PC-9 (cell line): ENCODE results near the gene ZNF808. TPM values are rescaled to one million over a fixed set of nuclear protein-coding genes. Genes with fewer than 3 reads are reported as not detected.
A peak's percentile ranks its signal among the peaks of the same experiment; 100 is the strongest.
"Not testable (repeated sequence)": the region's sequence is repeated elsewhere in the genome, so short reads cannot be mapped to it uniquely, and the experiment has no call there.

Experiments used
- BruUV-seq: library from RNA; stranded (reverse); fragments of 400-500 nt; replicated peaks from 2 replicates; lab custom pipeline; 2021; lab: Mats Ljungman, UMichigan
- CTCF ChIA-PET: fragments of 300-600 bp; sonication (Branson Sonifier 250); formaldehyde crosslinking; loops from one replicate; lab custom pipeline; 2022; ENCODE audit warnings: antibody characterized with exemption; lab: Charles Lee
- POLR2A ChIA-PET: fragments of 300-600 bp; sonication (Branson Sonifier 250); formaldehyde crosslinking; loops from one replicate; lab custom pipeline; 2022; ENCODE audit warnings: antibody characterized with exemption; ENCODE audit not compliant: unreplicated experiment; lab: Charles Lee
- DNase-seq, 2 experiments: peaks; one replicate each; pipeline versions ENCODE4 v3.0.0 to v3.0.0-alpha.2; 2015 to 2022; ENCODE audit warnings: mixed read lengths in 1 of 2
- H2AFZ ChIP-seq: fragments of 200-600 bp; sonication (generic); 2 replicates; pipeline ENCODE4 v1.8.1; 2017; ENCODE audit warnings: antibody characterized with exemption
- H3F3A ChIP-seq: fragments of 200-600 bp; sonication (generic); 2 replicates; pipeline ENCODE4 v1.8.1; 2017; ENCODE audit warnings: antibody characterized with exemption, mild to moderate bottlenecking, low read depth; ENCODE audit not compliant: insufficient read depth
- H3K27ac ChIP-seq: fragments of 200-600 bp; sonication (generic); 2 replicates; pipeline ENCODE4 v1.6.1; 2016; ENCODE audit warnings: mixed run types
- H3K27me3 ChIP-seq: fragments of 200-600 bp; sonication (generic); 2 replicates; pipeline ENCODE4 v1.6.1; 2016; ENCODE audit warnings: low read depth, mixed run types; ENCODE audit not compliant: insufficient read depth
- H3K36me3 ChIP-seq: fragments of 200-600 bp; sonication (generic); 2 replicates; pipeline ENCODE4 v1.6.1; 2016; ENCODE audit warnings: low read depth, mixed run types
- H3K4me1 ChIP-seq: fragments of 200-600 bp; sonication (generic); replicated peaks from 2 replicates; pipeline ENCODE4 v1.6.1; 2016; ENCODE audit warnings: mixed run types; ENCODE audit not compliant: insufficient read depth
- H3K4me2 ChIP-seq: fragments of 200-600 bp; sonication (generic); 2 replicates; pipeline ENCODE4 v1.6.1; 2017; ENCODE audit warnings: mixed run types
- H3K4me3 ChIP-seq: fragments of 200-600 bp; sonication (generic); 2 replicates; pipeline ENCODE4 v1.6.1; 2016; ENCODE audit warnings: mixed run types
- H3K79me2 ChIP-seq: fragments of 200-600 bp; sonication (generic); 2 replicates; pipeline ENCODE4 v1.6.1; 2017; ENCODE audit warnings: low read depth, mixed run types
- H3K9me2 ChIP-seq: fragments of 200-600 bp; sonication (generic); 2 replicates; pipeline ENCODE4 v1.8.1; 2017; ENCODE audit warnings: mild to moderate bottlenecking; ENCODE audit not compliant: insufficient read depth
- H3K9me3 ChIP-seq: fragments of 200-600 bp; sonication (generic); 2 replicates; pipeline ENCODE4 v1.8.1; 2016; ENCODE audit warnings: low read depth; ENCODE audit not compliant: insufficient read depth
- H4K20me1 ChIP-seq: fragments of 200-600 bp; sonication (generic); 2 replicates; pipeline ENCODE4 v1.8.1; 2017; ENCODE audit not compliant: insufficient read depth
- EZH2 ChIP-seq: fragments of 200-600 bp; sonication (generic); IDR thresholded peaks from 2 replicates; pipeline ENCODE4 v1.8.0; 2017; ENCODE audit warnings: antibody characterized with exemption, low read depth
- intact Hi-C: fragments of 100-400 bp; cut with micrococcal nuclease; formaldehyde crosslinking; loops from one replicate; pipeline ENCODE4 v1.10.0; 2022; ENCODE audit not compliant: unreplicated experiment
- total RNA-seq: library from RNA; stranded (reverse); gene quantifications from 2 replicates; pipeline ENCODE4 v1.2.3, GENCODE V29; 2021
- TF ChIP-seq, protein P1 (sequence below): fragments of 200-600 bp; sonication (generic); conservative IDR thresholded peaks from 2 replicates; pipeline ENCODE4 v1.6.1; 2017; ENCODE audit warnings: mixed run types, antibody characterized with exemption, mild to moderate bottlenecking, moderate library complexity

The ZNF808 gene
- total RNA-seq, 1 experiment from 2014 or later, result 26.6 TPM

- POLR2A ChIA-PET, result no interaction called here
- CTCF ChIA-PET, result no interaction called here
- Histone ChIP-seq H3K4me3 (peak overlapping the region; percentile 73), H3K9me2 (no peaks in the 10 kb centered on the region), H3K27ac (no peak overlapping the region), H3K27me3 (no peaks in the 10 kb centered on the region), H2AFZ (peak overlapping the region; percentile 95; the same call in 1 of the 2 replicates), H3K4me2 (peak overlapping the region; percentile 89), H3F3A (0 out of 2 replicates have a peak, but pooled peaks cover 4% of the 10 kb centered on the region), H3K79me2 (no peaks in the 10 kb centered on the region), H3K9me3 (peaks cover 57% of the 10 kb centered on the region), H3K36me3 (peaks cover 9% of the 10 kb centered on the region; the same call in 1 of the 2 replicates), H4K20me1 (no peaks in the 10 kb centered on the region), H3K4me1 (no peaks in the 10 kb centered on the region; the same call in 1 of the 2 replicates)
- intact Hi-C loops, result loop anchor here (2.0 to 5.0 kb wide), 2 partner anchors 30 to 913 kb away; partner anchors contain the start of gene ZNF701
- BruUV-seq, result no TSS peak
- no peak for DNase-seq
- TF ChIP-seq, protein P1, sequence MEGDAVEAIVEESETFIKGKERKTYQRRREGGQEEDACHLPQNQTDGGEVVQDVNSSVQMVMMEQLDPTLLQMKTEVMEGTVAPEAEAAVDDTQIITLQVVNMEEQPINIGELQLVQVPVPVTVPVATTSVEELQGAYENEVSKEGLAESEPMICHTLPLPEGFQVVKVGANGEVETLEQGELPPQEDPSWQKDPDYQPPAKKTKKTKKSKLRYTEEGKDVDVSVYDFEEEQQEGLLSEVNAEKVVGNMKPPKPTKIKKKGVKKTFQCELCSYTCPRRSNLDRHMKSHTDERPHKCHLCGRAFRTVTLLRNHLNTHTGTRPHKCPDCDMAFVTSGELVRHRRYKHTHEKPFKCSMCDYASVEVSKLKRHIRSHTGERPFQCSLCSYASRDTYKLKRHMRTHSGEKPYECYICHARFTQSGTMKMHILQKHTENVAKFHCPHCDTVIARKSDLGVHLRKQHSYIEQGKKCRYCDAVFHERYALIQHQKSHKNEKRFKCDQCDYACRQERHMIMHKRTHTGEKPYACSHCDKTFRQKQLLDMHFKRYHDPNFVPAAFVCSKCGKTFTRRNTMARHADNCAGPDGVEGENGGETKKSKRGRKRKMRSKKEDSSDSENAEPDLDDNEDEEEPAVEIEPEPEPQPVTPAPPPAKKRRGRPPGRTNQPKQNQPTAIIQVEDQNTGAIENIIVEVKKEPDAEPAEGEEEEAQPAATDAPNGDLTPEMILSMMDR, result no peak
- TF ChIP-seq EZH2, result no peak
These were observed 73.2 kb downstream of the ZNF808 start for GRCh38 chr19:52600639-52601024.

DNA sequence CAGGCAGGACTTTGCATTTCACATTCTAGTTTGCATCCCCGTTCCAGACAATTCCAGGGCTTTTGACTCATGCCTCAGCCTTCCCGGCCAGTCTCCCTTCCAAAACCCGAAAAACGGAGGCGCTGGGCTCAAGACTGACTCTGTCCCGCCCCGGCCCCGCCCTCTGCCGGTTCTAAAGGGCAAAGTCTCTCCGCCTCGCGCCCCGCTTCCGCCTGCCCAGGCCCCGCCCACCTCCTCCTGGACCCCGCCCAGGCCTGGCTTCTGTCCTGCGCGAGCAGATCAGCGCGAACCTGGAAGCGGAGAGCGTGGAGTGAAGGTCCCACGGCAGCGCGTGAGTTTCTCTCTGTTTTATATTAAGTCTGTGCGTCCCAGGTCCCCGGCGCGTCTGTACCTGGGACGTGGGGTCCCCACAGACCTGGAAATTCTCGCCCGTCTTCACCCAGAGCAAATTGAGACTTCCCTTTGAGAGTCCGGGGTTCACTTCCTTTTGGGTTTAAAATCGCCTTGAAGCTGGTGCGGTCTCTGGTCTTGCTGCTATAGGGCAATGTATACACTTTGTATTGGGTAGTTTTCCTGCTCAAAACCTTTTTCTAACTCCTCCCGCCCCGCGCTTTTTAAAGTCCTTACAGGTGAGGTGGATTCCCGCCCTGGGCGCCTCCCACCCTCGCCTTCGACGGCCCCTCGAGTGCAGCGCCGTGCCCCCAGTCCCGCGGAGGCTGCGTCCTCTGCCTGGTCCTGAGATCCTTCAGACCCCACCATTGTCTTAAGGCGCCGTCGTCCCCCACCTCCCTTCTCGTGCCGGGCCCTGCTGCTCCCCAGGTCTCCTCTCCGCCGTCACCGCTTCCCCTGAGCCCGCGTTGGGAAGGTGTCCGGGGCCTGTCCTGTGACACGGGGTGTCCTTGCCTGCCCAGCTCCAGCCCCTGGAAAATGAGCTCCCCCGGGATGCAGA lies 73.8 kb downstream of the ZNF808 start:
- H3K79me2 ChIP-seq, result no peaks in the 10 kb centered on the region
- POLR2A ChIA-PET, result no interaction called here
- H3F3A ChIP-seq, result 0 out of 2 replicates have a peak, but pooled peaks cover 4% of the 10 kb centered on the region
- peak overlapping the region; percentile 73 for H3K4me3 ChIP-seq
- no peaks in the 10 kb centered on the region for H3K9me2 ChIP-seq
- no peaks in the 10 kb centered on the region for H4K20me1 ChIP-seq
- peak overlapping the region; percentile 89 for H3K4me2 ChIP-seq
- H3K27ac ChIP-seq, result no peak overlapping the region
- TSS peak; percentile 80 for BruUV-seq
- no peaks in the 10 kb centered on the region for H3K27me3 ChIP-seq
- intact Hi-C loops, result loop anchor here (2.0 to 5.0 kb wide), 2 partner anchors 30 to 914 kb away; partner anchors contain the start of gene ZNF701
- TF ChIP-seq EZH2, result no peak
- TF ChIP-seq, protein P1, result peak; percentile 57; the same call in 1 of the 2 replicates
- peak; percentile 72 to 95 for DNase-seq
- CTCF ChIA-PET, result no interaction called here
- H3K36me3 ChIP-seq, result peaks cover 3% of the 10 kb centered on the region; the same call in 1 of the 2 replicates
- H2AFZ ChIP-seq, result peak overlapping the region; percentile 95
- H3K4me1 ChIP-seq, result no peaks in the 10 kb centered on the region; the same call in 1 of the 2 replicates
- H3K9me3 ChIP-seq, result peaks cover 50% of the 10 kb centered on the region

- Histone ChIP-seq H3K4me3 (peak overlapping the region; percentile 73; the same call in 1 of the 2 replicates), H3K4me2 (peak overlapping the region; percentile 89), H3K9me3 (peaks cover 46% of the 10 kb centered on the region)
- BruUV-seq, H3K36me3 ChIP-seq, POLR2A ChIA-PET, H3K27me3 ChIP-seq, H3K79me2 ChIP-seq, H3K27ac ChIP-seq, H3K4me1 ChIP-seq, H4K20me1 ChIP-seq, H3F3A ChIP-seq, H2AFZ ChIP-seq, H3K9me2 ChIP-seq: not testable (repeated sequence)
- CTCF ChIA-PET, result interaction anchor here (0.6 kb wide), 1 partner anchor 533 kb away, joined by 9 read pairs; no protein-coding TSS in a partner anchor
- peak in 1 of 2 experiments; percentile 5 for DNase-seq
- intact Hi-C loops, result loop anchor here (2.0 to 5.0 kb wide), 2 partner anchors 31 to 915 kb away; partner anchors contain the start of gene ZNF701
These were observed 74.5 kb downstream of the ZNF808 start for GRCh38 chr19:52601974-52602366.
